Erythroblast (primary cell): ENCODE measurements around the gene USP2.

Source experiments
- GATA1 ChIP-seq: IDR thresholded peaks from 2 replicates; pipeline ENCODE4 v1.6.1; 2011; ENCODE audit warnings: low read depth, mild to moderate bottlenecking, control low read depth, low read length, moderate library complexity
- POLR2A ChIP-seq: IDR thresholded peaks from 2 replicates; pipeline ENCODE4 v1.6.1; 2011; ENCODE audit warnings: mild to moderate bottlenecking, low read length

GRCh38 chr11:119362741-119363080 lies 18.8 kb downstream of the USP2 start:
- TF ChIP-seq POLR2A (no peak), GATA1 (no peak)
